GM10266 (cell line): ENCODE data around the gene BCL2L1.
"Not testable (repeated sequence)": the region's sequence is repeated elsewhere in the genome, so short reads cannot be mapped to it uniquely, and the experiment has no call there.

Experiments
- DNase-seq: peaks from one replicate; pipeline ENCODE4 v3.0.0; 2012; ENCODE audit errors: extremely low spot score
- CTCF ChIP-seq: IDR thresholded peaks from 2 replicates; pipeline ENCODE4 v1.5.1; 2012; ENCODE audit warnings: mild to moderate bottlenecking, low read depth; ENCODE audit not compliant: control insufficient read depth, insufficient read depth; ENCODE audit errors: missing control alignments

The BCL2L1 gene

DNA sequence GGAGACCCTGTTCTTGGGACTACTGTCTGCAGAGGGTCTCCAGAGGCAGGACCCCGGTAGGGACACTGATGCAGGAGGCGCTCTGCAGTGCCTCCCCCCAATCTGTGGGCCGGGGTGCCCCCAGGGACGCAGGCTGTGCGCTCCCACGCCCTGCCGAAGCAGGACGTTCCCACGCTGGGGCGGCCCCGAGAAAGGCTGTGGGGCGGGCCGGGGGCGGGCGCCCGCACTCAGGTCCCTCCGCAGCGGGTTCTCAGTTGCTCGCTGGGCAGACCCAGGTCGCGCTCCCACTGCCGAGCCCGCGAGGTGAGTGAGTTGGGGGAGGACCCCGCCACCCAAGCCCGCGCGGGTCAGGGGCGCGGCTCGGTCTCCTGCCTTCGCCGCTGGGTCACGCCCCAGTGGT lies 85.0 kb downstream of the BCL2L1 start, which contains the start of gene COX4I2:
COX4I2 (plus strand) TSS at position 253 of the 400 bp plus-strand sequence. CDS start 1,106 bp downstream, outside the sequence.
- no peak for TF ChIP-seq CTCF
- DNase-seq, result no peak

DNA sequence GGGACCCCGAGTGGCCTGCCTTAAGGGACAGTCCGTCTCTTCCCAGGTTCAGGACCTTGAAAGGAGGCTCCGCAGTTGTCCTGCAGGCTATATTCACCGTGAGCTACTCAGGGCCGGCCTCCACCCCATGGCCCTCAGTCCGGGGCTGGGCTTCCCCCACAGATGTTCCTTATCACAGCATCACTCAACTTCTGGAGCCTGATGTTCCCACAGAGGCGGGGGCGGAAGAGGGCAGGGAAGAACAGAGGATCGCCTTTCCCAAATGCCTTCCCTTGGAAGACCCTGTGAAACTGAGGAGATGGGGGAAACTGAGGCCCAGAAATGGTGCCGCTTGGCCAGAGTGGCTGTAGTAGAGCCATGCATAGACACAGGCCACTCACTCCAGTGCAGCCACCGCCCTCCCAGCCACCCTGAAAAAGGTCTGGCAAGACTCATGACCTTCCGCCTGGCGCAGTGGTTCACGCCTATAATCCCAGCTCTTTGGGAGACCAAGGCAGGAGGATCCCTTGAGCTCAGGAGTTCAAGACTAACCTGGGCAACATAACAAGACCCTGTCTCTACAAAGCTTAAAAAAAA lies 89.2 kb downstream of the BCL2L1 start:
- no peak for TF ChIP-seq CTCF
- DNase-seq, result no peak

DNA sequence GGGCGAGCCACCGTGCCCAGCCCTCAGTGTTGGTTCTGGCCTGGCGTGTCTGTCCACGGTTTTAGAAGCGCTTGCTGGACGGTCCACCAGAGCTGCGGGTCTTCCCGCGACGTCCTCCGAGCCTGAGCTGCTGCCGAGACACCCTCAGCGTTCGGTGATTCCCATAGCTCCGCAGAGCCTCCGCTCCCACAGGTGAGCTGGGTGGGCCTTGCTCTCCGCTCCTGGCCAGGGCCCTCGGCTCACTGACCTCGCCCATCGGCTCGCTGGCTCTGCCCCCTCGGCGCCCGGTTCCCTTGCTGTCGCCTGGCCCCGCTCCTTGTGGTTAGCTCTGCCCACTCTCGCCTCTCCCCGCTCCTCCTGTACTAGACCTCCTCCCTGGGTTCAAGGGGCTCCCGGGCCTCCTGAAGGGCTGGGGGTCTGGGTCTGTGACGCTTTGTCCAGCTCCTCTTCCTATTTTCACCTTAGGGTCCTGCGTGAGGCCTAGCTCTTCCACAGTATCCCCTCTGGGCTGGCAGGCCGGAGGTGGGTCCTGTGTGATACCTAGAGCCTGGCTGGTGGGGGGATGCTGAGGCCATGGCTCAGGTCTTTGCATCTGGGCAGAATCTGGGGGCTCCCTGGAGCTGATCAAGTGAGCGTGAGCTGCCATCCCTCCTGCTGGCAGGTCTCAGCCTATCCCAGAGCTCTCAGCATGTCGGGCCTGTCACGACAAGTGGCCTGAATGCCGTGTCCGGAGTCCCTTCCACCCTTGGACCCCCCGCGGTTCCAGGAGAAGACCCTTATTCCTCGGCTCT lies 89.9 kb downstream of the BCL2L1 start:
- TF ChIP-seq CTCF, result no peak
- DNase-seq, result no peak

DNA sequence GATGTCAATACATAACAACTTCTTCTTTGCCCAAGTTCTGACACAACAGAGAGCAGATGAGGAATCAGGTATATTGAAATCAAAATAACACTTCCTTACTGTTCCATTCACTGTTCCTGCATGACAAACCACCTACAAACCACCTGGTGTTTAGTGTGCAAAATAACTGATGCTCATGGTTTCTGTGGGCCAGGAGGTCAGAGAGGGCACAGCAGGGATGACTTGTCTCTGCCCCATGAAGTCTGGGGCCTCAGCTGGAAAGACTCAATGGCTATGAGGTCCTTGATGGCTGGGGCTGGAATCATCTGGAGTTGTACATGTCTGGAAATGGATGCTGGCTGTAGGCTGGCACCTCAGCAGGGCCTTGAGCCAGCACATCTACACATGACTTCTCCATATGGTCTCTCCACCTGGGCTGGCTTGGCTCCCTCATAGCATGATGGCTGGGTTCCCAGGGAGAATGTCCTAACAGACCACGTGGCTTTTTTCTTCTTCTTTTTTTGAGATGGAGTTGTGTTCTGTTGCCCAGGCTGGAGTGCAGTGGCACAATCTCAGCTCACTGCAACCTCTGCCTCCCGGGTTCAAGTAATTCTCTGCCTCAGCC lies 92.4 kb downstream of the BCL2L1 start:
- no peak for DNase-seq
- TF ChIP-seq CTCF, result no peak

- not testable (repeated sequence) for DNase-seq
Observed at GRCh38 chr20:31628057-31628456, 94.6 kb downstream of the BCL2L1 start.

- DNase-seq, result not testable (repeated sequence)
Observed at GRCh38 chr20:31626534-31626933, 96.1 kb downstream of the BCL2L1 start.

DNA sequence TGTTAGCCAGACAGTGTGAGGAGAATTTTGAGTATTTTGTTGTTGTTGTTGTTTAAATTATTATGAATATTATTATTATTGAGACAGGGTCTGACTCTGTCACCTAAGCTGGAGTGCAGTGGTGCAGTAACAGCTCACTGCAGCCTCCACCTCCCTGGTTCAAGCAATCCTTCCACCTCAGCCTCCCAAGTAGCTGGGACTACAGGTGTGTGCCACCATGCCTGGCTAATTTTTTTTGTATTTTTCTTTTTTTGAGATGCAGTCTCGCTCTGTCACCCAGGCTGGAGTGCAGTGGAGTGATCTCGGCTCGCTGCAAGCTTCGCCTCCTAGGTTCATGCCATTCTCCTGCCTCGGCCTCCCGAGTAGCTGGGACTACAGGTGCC lies 99.6 kb downstream of the BCL2L1 start:
- DNase-seq, result not testable (repeated sequence)

- TF ChIP-seq CTCF, result no peak
- no peak for DNase-seq
Observed at GRCh38 chr20:31620246-31620645, 102.4 kb downstream of the BCL2L1 start.
